IPS-15b (cell line): Measurements from ENCODE around the gene ATP13A2.
"Not testable (repeated sequence)": the region's sequence is repeated elsewhere in the genome, so short reads cannot be mapped to it uniquely, and the experiment has no call there.

Experiments
- H3K27me3 ChIP-seq: one replicate; pipeline ENCODE4 v1.6.1; 2013; ENCODE audit warnings: low read length; ENCODE audit not compliant: control insufficient read depth, insufficient read depth
- H3K36me3 ChIP-seq: one replicate; pipeline ENCODE4 v1.6.1; 2013; ENCODE audit warnings: low read length; ENCODE audit not compliant: control insufficient read depth, insufficient read depth
- H3K4me1 ChIP-seq: one replicate; pipeline ENCODE4 v1.6.1; 2013; ENCODE audit warnings: mild to moderate bottlenecking, low read length; ENCODE audit not compliant: control insufficient read depth, insufficient read depth
- H3K4me3 ChIP-seq: one replicate; pipeline ENCODE4 v1.5.1; 2013; ENCODE audit warnings: low read depth, low read length
- H3K9ac ChIP-seq: one replicate; pipeline ENCODE4 v1.6.1; 2013; ENCODE audit warnings: low read depth, mild to moderate bottlenecking, low read length
- H3K9me3 ChIP-seq: one replicate; pipeline ENCODE4 v1.6.1; 2013; ENCODE audit warnings: mild to moderate bottlenecking, low read length; ENCODE audit not compliant: control insufficient read depth, insufficient read depth

Gene ATP13A2

DNA sequence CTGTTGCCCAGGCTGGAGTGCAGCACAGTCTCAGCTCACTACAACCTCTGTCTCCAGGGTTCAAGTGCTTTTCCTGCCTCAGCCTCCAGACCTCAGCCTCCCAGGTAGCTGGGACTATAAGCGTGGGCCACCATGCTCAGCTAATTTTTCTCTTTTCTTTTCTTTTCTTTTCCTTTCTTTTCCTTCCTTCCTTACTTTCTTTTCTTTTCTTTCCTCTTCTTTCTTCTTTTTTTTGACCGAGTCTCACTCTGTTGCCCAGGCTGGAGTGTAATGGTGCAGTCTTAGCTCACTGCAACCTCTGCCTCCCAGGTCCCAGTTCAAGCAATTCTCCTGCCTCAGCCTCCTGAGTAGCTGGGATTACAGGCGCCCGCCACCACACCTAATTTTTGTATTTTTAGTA, 47.6 kb downstream of the ATP13A2 start:
- H3K9me3 ChIP-seq, H3K4me1 ChIP-seq, H3K27me3 ChIP-seq, H3K9ac ChIP-seq, H3K4me3 ChIP-seq: not testable (repeated sequence)
- H3K36me3 ChIP-seq: peaks cover 16% of the 10 kb centered on the region

DNA sequence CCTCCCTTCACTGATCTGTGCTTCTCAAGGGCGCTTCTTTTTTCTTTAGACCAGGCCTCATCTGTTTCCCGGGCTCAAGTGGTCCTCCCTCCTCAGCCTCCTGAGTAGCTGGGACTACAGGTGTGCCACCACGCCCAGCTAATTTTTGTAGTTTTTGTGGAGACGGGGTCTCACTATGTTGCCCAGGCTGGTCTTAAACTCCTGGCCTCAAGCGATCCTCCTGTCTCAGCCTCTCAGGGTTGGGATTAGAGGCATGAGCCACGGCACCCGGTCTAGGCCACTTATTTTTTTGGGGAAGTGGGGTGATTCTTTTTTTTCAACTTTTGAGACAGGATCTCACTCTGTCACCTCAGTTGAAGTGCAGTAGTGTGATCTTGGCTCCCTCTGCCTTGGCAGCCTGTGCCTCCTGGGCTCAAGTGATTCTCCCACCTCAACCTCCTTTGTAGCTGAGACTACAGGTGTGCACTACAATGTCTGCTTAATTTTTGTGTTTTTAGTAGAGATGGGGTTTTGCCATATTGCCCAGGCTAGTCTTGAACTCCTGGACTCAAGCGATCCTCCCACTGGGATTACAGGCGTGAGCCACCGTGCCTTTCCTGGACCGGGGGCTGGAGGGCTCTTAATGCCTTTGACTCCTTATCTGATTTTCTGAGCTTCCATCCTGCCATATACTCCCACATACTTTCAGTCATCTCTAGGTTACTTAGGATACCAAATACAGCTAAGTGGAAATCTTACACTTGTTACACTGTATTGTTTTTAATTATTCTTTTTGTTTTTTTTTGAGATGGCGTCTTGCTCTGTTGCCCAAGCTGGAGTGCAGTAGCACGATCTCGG, 50.2 kb downstream of the ATP13A2 start:
- H3K4me3 ChIP-seq: peak overlapping the region; percentile 48

DNA sequence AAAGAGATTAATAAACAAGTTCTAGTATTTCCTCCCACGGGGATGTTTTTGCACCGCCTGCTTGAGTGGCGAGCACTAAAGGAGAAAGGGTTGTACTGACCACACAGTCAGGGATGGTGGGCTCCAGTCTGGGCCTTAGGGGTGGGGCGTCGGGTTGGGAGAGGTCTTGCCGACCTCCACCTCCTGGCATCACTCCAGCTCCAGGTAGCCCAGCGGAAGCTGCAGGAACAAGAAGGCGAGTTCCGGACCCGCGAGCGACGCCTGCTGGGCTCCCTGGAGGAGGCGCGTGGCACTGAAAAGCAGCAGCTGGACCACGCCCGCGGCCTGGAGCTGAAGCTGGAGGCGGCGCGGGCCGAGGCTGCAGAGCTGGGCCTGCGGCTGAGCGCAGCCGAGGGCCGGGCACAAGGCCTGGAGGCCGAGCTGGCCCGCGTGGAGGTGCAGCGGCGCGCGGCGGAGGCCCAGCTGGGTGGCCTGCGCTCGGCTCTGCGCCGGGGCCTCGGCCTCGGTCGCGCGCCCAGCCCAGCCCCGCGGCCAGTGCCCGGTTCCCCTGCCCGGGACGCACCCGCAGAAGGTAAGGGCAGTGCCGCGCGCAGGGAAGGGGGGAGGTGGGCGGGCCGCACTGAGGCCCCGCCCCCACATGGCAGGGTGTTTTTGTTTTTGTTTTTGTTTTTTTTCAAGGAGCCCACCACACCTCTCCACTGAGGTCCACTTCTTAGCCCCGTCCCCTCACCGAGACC, 51.0 kb downstream of the ATP13A2 start:
- Histone ChIP-seq H3K9ac (no peak overlapping the region), H3K4me3 (peak overlapping the region; percentile 48), H3K4me1 (no peaks in the 10 kb centered on the region)

More for the DNA sequence above, 50.2 kb downstream of the ATP13A2 start:
- Histone ChIP-seq H3K9me3 (no peaks in the 10 kb centered on the region), H3K27me3 (no peaks in the 10 kb centered on the region), H3K4me1 (no peaks in the 10 kb centered on the region), H3K9ac (no peak overlapping the region), H3K36me3 (peaks cover 20% of the 10 kb centered on the region)

DNA sequence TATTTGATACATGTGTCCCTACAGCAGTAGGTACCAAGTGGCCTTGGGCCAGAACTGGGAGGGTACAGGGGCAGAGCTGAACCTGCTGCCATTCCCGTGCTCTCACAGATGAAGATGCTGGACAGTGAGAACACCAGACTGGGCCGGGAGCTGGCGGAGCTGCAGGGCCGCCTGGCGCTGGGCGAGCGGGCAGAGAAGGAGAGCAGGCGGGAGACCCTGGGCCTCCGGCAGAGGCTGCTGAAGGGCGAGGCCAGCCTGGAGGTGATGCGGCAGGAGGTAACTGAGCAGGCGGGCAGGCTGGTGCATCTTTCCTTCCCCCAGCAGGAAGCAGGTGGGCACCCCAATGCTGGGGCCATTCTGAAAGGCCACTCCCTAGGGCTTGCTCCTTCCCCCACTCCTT, 53.3 kb downstream of the ATP13A2 start:
- no peak overlapping the region for H3K9ac ChIP-seq
- no peaks in the 10 kb centered on the region for H3K4me1 ChIP-seq
- H3K36me3 ChIP-seq: peaks cover 34% of the 10 kb centered on the region
- no peaks in the 10 kb centered on the region for H3K27me3 ChIP-seq
- H3K9me3 ChIP-seq: no peaks in the 10 kb centered on the region
- no peak overlapping the region for H3K4me3 ChIP-seq

More for the DNA sequence above, 51.0 kb downstream of the ATP13A2 start:
- Histone ChIP-seq H3K36me3 (peaks cover 21% of the 10 kb centered on the region), H3K9me3 (no peaks in the 10 kb centered on the region), H3K27me3 (no peaks in the 10 kb centered on the region)

DNA sequence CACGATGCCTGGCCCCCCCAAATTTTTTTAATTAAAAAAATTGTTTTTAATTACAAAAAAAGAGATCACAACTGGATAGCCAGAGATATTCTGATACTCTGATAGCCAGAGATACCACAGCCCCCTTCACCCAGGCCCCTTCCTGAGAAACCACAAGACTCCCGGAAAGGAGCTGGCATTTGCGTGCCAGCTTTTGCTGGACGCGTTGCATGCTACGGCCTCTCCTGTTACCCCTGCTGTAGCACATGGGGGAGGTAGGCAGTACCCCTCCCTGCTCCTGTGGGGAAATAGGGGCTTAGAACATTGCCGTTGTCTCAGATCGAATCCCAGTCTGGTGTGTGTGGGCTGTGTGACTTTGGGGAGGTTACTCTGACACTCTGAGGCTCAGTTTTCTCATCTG, 54.0 kb downstream of the ATP13A2 start:
- Histone ChIP-seq H3K4me3 (no peak overlapping the region), H3K36me3 (peaks cover 34% of the 10 kb centered on the region), H3K27me3 (no peaks in the 10 kb centered on the region), H3K9me3 (no peaks in the 10 kb centered on the region), H3K9ac (no peak overlapping the region), H3K4me1 (no peaks in the 10 kb centered on the region)

DNA sequence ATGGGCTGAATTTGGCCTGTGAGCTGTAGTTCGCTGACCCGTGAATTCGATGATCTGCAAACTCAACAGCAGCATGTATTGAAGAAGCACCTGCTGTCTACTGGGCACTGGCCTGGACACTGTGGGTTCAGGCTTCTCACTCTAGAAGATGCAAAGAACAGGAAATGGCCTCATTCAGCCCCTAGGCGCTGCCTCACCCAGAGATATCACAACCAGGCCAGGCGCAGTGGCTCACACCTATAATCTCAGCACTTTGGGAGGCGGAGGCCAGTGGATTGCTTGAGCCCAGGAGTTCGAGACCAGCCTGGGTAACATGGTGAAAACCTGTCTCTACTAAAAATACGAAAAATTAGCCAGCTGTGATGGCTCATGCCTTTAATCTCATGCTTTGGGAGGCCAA, 55.0 kb downstream of the ATP13A2 start:
- H3K27me3 ChIP-seq: no peaks in the 10 kb centered on the region

DNA sequence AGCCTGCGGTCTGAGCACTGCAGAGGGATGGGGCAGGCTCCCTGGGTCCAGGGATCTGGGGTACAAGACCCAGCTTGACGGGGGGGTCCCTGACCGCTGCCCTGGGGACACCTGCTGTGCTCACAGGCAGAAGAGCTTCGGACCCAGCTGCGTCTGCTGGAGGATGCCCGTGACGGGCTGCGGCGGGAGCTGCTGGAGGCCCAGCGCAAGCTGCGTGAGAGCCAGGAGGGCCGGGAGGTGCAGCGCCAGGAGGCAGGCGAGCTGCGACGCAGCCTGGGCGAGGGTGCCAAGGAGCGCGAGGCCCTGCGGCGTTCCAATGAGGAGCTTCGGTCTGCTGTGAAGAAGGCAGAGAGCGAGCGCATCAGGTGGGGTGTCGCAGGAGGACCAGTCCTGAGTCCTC, 56.5 kb downstream of the ATP13A2 start:
- H3K9ac ChIP-seq: no peak overlapping the region
- no peak overlapping the region for H3K4me3 ChIP-seq
- no peaks in the 10 kb centered on the region for H3K4me1 ChIP-seq
- H3K36me3 ChIP-seq: peaks cover 34% of the 10 kb centered on the region
- H3K27me3 ChIP-seq: no peaks in the 10 kb centered on the region
- no peaks in the 10 kb centered on the region for H3K9me3 ChIP-seq

More for the DNA sequence above, 55.0 kb downstream of the ATP13A2 start:
- Histone ChIP-seq H3K9ac (no peak overlapping the region), H3K9me3 (no peaks in the 10 kb centered on the region), H3K4me1 (no peaks in the 10 kb centered on the region), H3K36me3 (peaks cover 34% of the 10 kb centered on the region), H3K4me3 (no peak overlapping the region)

DNA sequence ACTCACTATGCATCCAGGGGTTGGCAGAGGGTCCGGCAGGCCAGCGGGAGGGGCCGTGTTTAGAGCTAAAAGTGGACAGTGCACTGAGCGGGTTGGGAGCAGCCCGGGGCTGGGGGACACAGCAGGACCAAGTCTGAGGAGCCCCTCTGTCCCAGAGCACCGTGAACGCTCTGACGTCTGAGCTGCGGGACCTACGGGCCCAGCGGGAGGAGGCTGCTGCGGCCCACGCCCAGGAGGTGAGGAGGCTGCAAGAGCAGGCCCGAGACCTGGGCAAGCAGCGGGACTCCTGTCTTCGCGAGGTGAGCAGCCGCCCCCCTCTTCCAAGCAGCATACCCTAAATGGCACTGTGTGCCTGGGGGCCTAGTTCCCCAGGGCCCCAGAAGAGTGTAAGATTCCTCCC, 57.1 kb downstream of the ATP13A2 start:
- no peaks in the 10 kb centered on the region for H3K4me1 ChIP-seq
- H3K9ac ChIP-seq: no peak overlapping the region
- H3K36me3 ChIP-seq: peaks cover 34% of the 10 kb centered on the region
- no peaks in the 10 kb centered on the region for H3K9me3 ChIP-seq
- no peak overlapping the region for H3K4me3 ChIP-seq
- no peaks in the 10 kb centered on the region for H3K27me3 ChIP-seq

DNA sequence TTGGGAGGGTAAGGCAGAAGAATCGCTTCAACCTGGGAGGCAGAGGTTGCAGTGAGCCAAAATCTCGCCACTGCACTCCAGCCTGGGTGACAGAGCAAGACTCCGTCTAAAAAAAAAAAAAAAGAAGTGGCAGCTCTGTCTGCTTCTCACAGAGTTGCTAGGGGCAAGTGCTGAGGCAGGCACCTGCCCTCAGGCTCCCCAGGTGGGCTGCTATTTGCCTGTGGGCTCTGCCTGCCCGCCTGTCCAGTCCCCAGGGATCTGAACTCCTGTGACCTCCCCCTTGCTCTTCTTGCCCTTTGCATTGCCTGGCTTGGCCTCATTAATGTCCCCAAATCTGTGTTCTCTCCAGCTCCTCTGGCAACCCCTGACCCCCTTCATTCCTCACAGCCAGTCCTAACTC, 59.4 kb downstream of the ATP13A2 start:
- not testable (repeated sequence) for H3K9ac ChIP-seq, H3K9me3 ChIP-seq, H3K4me1 ChIP-seq, H3K27me3 ChIP-seq, H3K4me3 ChIP-seq
- peaks cover 39% of the 10 kb centered on the region for H3K36me3 ChIP-seq

DNA sequence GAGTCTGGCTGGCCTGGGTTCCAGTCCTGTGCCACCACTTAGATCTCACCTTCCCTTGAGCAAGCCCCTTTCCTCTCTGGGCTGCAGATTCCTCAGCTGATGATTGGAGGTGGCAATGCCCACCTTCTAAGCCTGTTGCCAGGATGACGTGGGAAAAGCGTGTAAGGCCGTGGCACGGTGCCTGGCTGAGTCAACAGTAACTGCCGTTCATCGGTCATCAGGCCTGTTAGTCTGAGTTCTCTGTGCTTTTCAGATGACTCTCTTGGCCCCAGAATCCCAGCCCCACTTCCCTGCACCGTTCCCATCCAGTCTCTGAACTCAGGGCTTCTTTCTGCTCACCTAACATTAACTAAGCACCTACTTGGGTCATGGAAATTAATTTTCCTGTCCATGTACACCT, 62.7 kb downstream of the ATP13A2 start:
- not testable (repeated sequence) for H3K27me3 ChIP-seq, H3K4me1 ChIP-seq, H3K9me3 ChIP-seq, H3K4me3 ChIP-seq, H3K9ac ChIP-seq
- peaks cover 14% of the 10 kb centered on the region for H3K36me3 ChIP-seq

DNA sequence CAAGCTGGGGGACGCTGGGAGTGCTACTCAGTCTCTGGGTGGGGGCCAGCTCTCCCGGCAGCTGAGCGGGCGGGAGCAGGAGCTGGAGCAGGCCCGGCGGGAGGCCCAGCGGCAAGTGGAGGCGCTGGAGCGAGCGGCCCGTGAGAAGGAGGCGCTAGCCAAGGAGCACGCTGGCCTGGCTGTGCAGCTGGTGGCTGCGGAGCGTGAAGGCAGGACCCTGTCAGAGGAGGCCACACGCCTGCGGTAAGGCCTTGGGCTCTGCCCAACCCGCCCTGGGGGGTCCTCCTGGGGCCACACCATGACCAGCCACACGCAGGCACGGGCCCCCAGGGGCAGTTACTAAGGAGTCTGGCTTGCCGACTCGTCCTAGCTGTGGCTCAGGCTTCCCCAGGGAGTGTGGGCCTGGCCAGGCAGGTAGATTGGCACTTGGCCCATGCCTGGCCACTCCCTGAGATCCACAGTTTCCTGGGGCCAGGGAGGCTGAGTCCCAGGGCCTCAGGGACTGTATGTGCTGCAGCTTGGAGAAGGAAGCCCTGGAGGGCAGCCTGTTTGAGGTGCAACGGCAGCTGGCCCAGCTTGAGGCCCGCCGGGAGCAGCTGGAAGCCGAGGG, 63.3 kb downstream of the ATP13A2 start:
- not testable (repeated sequence) for H3K9me3 ChIP-seq, H3K9ac ChIP-seq, H3K4me3 ChIP-seq, H3K4me1 ChIP-seq, H3K27me3 ChIP-seq
- peaks cover 18% of the 10 kb centered on the region for H3K36me3 ChIP-seq

DNA sequence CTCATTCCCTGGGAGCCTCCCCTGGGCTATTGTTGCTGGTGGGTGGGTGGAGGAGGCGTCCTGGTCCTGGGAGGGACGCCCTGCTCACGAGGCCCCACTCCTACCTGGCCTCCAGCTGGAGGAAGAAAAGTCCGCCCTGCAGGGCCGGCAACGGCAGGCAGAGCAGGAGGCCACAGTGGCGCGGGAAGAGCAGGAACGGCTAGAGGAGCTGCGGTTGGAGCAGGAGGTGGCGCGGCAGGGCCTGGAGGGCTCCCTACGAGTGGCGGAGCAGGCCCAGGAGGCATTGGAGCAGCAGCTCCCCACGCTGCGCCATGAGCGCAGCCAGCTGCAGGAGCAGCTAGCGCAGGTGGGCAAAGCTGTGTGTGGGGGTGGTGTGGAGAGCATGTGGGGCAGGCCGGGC, 65.1 kb downstream of the ATP13A2 start:
- H3K36me3 ChIP-seq: peaks cover 25% of the 10 kb centered on the region
- H3K4me1 ChIP-seq: no peaks in the 10 kb centered on the region

More for the DNA sequence above, 65.1 kb downstream of the ATP13A2 start:
- Histone ChIP-seq H3K27me3 (no peaks in the 10 kb centered on the region), H3K9me3 (no peaks in the 10 kb centered on the region), H3K9ac (no peak overlapping the region), H3K4me3 (no peak overlapping the region)
